SH-SY5Y (cell line): Measurements from ENCODE around the gene SAMM50.

Experiments
- GATA2 ChIP-seq: IDR thresholded peaks from 2 replicates; pipeline ENCODE4 v1.6.1; 2011; ENCODE audit warnings: mild to moderate bottlenecking, low read depth, low read length
- GATA3 ChIP-seq: IDR thresholded peaks from 2 replicates; pipeline ENCODE4 v1.6.1; 2011; ENCODE audit warnings: low read depth, mild to moderate bottlenecking, low read length, moderate library complexity

DNA sequence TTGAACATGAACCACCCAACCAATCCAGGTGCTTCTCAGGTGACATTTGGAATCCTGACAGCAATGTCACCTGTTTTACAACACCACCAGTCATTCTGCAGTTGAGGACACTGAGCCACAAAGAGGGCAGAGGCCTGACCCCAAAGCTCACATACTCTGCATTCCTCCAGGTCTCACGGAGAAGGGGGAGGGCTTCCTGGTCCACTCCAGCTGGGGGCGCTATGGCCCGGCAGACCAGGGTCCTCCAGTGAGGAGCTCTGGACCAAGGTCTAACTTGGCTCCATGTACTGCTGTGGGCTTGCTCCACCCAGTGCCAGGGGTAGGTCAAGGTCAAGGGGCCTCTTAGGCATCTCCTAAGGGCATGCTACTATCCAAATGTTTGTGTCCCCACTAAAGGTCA lies 33.1 kb upstream of the SAMM50 start:
- TF ChIP-seq GATA2, result no peak
- TF ChIP-seq GATA3, result no peak
